Mesothelial cell of epicardium (in vitro differentiated cells): Measurements from ENCODE around the gene SYT11. TPM values are rescaled to one million over a fixed set of nuclear protein-coding genes. Genes with fewer than 3 reads are reported as not detected.

Experiments used
- DNase-seq, 2 experiments: peaks; one replicate each; pipeline ENCODE4 v3.0.0; 2021; ENCODE audit warnings: low spot score in 2 of 2; ENCODE audit not compliant: unreplicated experiment in 2 of 2
- H3K27ac Mint-ChIP-seq: 2 replicates; pipeline ENCODE4 v1.8.0; 2021; ENCODE audit warnings: mixed read lengths
- H3K27me3 Mint-ChIP-seq: 2 replicates; pipeline ENCODE4 v1.8.0; 2021; ENCODE audit warnings: low read depth, mixed read lengths
- H3K36me3 Mint-ChIP-seq: 2 replicates; pipeline ENCODE4 v1.8.0; 2021; ENCODE audit warnings: mixed read lengths
- H3K4me1 Mint-ChIP-seq: 2 replicates; pipeline ENCODE4 v1.8.0; 2021; ENCODE audit warnings: mixed read lengths
- H3K4me3 Mint-ChIP-seq: 2 replicates; pipeline ENCODE4 v1.8.0; 2021; ENCODE audit warnings: mild to moderate bottlenecking, moderate library complexity, mixed read lengths
- H3K9me3 Mint-ChIP-seq: 2 replicates; pipeline ENCODE4 v1.8.0; 2021; ENCODE audit warnings: mixed read lengths
- total RNA-seq: library from RNA; stranded (reverse); gene quantifications from 3 replicates; pipeline ENCODE4 v1.2.1, GENCODE V29; 2021
- TF ChIP-seq, protein P1 (sequence below): fragments of 200-600 bp; sonication (generic); IDR thresholded peaks from one replicate; pipeline ENCODE4 v1.5.0; 2021; ENCODE audit warnings: antibody characterized with exemption; ENCODE audit not compliant: unreplicated experiment

SYT11 gene
- total RNA-seq, 1 donor from 2014 or later = 0.45 TPM

DNA sequence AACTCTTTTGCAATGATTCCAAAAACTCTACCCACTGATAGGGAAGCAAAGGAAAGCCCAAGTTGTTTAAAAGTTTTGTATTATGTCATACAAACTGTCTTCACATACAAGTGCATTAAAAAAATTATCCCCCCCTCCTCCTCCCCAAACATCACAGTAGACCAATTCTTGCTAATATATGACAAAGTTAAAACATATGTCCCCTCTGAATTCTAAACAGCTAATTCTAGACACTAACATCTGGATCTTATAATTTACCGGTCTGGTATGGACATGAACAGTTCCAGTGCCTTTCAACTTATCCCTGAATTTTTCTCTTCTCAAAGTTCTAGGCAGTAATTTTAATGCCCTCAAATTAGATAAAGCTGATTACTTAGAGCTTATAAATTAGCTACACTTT lies 38.4 kb downstream of the SYT11 start:
- Mint-ChIP-seq H3K27ac (peak overlapping the region; percentile 23), H3K9me3 (no peaks in the 10 kb centered on the region), H3K4me3 (no peak overlapping the region), H3K36me3 (peaks cover 17% of the 10 kb centered on the region), H3K4me1 (peaks cover 14% of the 10 kb centered on the region), H3K27me3 (no peaks in the 10 kb centered on the region)
- no peak for DNase-seq
- TF ChIP-seq, protein P1, sequence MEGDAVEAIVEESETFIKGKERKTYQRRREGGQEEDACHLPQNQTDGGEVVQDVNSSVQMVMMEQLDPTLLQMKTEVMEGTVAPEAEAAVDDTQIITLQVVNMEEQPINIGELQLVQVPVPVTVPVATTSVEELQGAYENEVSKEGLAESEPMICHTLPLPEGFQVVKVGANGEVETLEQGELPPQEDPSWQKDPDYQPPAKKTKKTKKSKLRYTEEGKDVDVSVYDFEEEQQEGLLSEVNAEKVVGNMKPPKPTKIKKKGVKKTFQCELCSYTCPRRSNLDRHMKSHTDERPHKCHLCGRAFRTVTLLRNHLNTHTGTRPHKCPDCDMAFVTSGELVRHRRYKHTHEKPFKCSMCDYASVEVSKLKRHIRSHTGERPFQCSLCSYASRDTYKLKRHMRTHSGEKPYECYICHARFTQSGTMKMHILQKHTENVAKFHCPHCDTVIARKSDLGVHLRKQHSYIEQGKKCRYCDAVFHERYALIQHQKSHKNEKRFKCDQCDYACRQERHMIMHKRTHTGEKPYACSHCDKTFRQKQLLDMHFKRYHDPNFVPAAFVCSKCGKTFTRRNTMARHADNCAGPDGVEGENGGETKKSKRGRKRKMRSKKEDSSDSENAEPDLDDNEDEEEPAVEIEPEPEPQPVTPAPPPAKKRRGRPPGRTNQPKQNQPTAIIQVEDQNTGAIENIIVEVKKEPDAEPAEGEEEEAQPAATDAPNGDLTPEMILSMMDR = no peak

DNA sequence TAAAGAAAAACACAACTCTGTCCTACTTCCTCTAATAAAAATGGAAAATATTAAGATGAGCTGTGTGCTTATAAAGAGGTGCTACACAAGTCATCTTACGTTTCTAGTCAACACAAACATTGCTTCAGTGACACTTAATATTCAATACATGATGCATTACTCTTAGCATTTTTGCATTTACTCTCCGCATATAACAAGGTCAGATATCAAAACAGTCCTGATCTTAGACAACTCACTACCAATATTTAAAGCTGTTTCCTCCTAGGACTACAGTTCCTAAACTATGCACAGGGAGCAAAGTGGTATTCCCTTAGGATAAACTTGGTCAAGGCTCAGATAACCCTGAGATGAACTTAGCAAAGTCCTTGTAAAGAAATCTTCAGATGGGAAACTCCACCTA lies 39.5 kb downstream of the SYT11 start:
- TF ChIP-seq, protein P1 = no peak
- Mint-ChIP-seq H3K4me3 (no peak overlapping the region), H3K27me3 (no peaks in the 10 kb centered on the region), H3K4me1 (peaks cover 3% of the 10 kb centered on the region), H3K9me3 (no peaks in the 10 kb centered on the region), H3K27ac (no peak overlapping the region), H3K36me3 (peaks cover 17% of the 10 kb centered on the region)
- no peak for DNase-seq

DNA sequence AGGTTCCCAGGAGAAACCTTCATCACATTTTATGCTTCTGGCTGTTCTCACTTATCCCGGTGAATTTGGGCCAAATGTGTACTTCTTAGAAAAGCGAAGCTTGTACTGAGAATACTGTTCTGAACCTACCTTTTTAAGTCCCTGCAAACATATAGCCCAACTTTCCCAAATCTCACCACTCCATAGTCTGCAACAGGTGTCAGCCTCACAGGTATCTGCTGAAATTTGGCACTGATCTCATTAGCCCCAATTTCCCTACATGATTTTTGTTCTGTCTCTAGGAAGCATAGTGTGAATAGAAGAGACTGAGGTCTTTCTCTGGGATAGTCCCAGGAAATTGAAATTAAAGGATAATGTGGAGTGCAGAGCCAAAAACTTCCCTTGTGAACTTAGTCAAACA lies 40.3 kb downstream of the SYT11 start:
- Mint-ChIP-seq H3K4me3 (no peak overlapping the region), H3K36me3 (peaks cover 25% of the 10 kb centered on the region), H3K27ac (no peak overlapping the region)

DNA sequence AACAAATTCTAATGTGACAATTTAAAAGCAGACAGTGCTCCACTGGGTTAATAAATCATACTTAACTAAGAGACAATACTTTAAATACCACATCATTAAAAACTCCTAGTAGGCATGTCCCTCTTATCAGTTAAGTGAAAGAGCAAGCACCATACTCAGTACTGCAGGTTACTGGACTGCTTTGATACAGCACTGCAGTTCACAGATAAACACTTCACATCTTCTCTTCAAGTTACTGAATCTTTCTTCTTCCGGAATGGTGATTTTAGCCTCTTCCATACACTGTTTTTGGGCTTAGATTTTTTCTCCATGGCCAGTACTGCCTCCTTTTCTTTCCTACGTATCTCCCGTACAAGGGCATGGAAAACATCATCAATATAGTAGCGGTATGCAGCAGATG lies 40.8 kb downstream of the SYT11 start:
- Mint-ChIP-seq H3K36me3 (peaks cover 26% of the 10 kb centered on the region), H3K27me3 (no peaks in the 10 kb centered on the region), H3K9me3 (no peaks in the 10 kb centered on the region), H3K4me3 (no peak overlapping the region), H3K27ac (no peak overlapping the region), H3K4me1 (peaks cover 3% of the 10 kb centered on the region)
- TF ChIP-seq, protein P1 = no peak
- no peak for DNase-seq

More for the DNA sequence above, 40.3 kb downstream of the SYT11 start:
- Mint-ChIP-seq H3K4me1 (peaks cover 3% of the 10 kb centered on the region), H3K9me3 (no peaks in the 10 kb centered on the region), H3K27me3 (no peaks in the 10 kb centered on the region)
- TF ChIP-seq, protein P1 = no peak
- no peak for DNase-seq

DNA sequence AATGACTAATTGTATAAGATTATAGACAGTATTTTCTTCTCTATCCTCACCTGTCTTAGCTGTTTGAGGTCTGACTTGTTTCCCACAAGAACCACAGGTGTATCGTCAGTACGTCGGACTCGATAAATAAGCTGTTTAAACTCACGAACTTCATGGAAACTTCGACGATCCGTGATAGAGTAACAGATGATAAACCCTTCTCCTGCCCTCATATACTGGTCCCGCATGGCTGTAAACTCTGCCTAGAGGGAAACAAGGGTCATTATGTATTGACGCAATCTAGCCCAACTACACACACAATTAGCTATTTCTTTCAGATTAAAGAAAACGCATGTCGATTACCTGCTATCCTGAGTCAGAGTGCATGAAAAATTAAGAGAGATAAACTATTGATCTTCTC lies 44.9 kb downstream of the SYT11 start:
- H3K4me3 Mint-ChIP-seq = no peak overlapping the region

More for the DNA sequence above, 44.9 kb downstream of the SYT11 start:
- TF ChIP-seq, protein P1 = no peak
- Mint-ChIP-seq H3K27ac (no peak overlapping the region), H3K9me3 (no peaks in the 10 kb centered on the region), H3K27me3 (no peaks in the 10 kb centered on the region), H3K4me1 (no peaks in the 10 kb centered on the region), H3K36me3 (peaks cover 26% of the 10 kb centered on the region)
- no peak for DNase-seq
